Measurements from ENCODE around the gene DNMT3L.

Gene DNMT3L

GRCh38 chr21:44262338-44263056, 800 bp upstream of the DNMT3L start:
- no peak for TF ChIP-seq CTCF (IDR thresholded peaks at IDR 0.05; ENCODE audit: insufficient read depth, low read length, poor library complexity, severe bottlenecking)
- no peaks in the 10 kb centered on the region for H3K27me3 ChIP-seq (replicated peaks; ENCODE audit: control insufficient read depth, insufficient read depth, low read length)
- no peak for DNase-seq (ENCODE audit: extremely low read depth, insufficient read length)
- H3K4me3 ChIP-seq (replicated peaks; ENCODE audit: low read depth, low read length), result no peak overlapping the region
- no peaks in the 10 kb centered on the region for H3K36me3 ChIP-seq (ENCODE audit: control insufficient read depth, insufficient read depth, low read length)

GRCh38 chr21:44260791-44261631, 686 bp downstream of the DNMT3L start:
- Histone ChIP-seq H3K27me3 (replicated peaks; ENCODE audit: control insufficient read depth, insufficient read depth, low read length) (no peaks in the 10 kb centered on the region), H3K4me3 (replicated peaks; ENCODE audit: low read depth, low read length) (no peak overlapping the region), H3K36me3 (ENCODE audit: control insufficient read depth, insufficient read depth, low read length) (no peaks in the 10 kb centered on the region)
- DNase-seq (ENCODE audit: extremely low read depth, insufficient read length), result no peak
- no peak for TF ChIP-seq CTCF (IDR thresholded peaks at IDR 0.05; ENCODE audit: insufficient read depth, low read length, poor library complexity, severe bottlenecking)

- Histone ChIP-seq H3K4me3 (replicated peaks; ENCODE audit: low read depth, low read length) (no peak overlapping the region), H3K27me3 (replicated peaks; ENCODE audit: control insufficient read depth, insufficient read depth, low read length) (no peaks in the 10 kb centered on the region), H3K36me3 (ENCODE audit: control insufficient read depth, insufficient read depth, low read length) (no peaks in the 10 kb centered on the region)
- DNase-seq (ENCODE audit: extremely low read depth, insufficient read length), result no peak
- TF ChIP-seq CTCF (IDR thresholded peaks at IDR 0.05; ENCODE audit: insufficient read depth, low read length, poor library complexity, severe bottlenecking), result no peak
These were observed 1.6 kb downstream of the DNMT3L start for GRCh38 chr21:44260066-44260465.

- DNase-seq (ENCODE audit: extremely low read depth, insufficient read length), result no peak
- Histone ChIP-seq H3K27me3 (replicated peaks; ENCODE audit: control insufficient read depth, insufficient read depth, low read length) (no peaks in the 10 kb centered on the region), H3K4me3 (replicated peaks; ENCODE audit: low read depth, low read length) (no peak overlapping the region), H3K36me3 (ENCODE audit: control insufficient read depth, insufficient read depth, low read length) (no peaks in the 10 kb centered on the region)
- TF ChIP-seq CTCF (IDR thresholded peaks at IDR 0.05; ENCODE audit: insufficient read depth, low read length, poor library complexity, severe bottlenecking), result no peak
These were observed 2.5 kb downstream of the DNMT3L start for GRCh38 chr21:44259082-44259705.

GRCh38 chr21:44258056-44258725, 3.5 kb downstream of the DNMT3L start:
- Histone ChIP-seq H3K36me3 (ENCODE audit: control insufficient read depth, insufficient read depth, low read length) (no peaks in the 10 kb centered on the region), H3K4me3 (replicated peaks; ENCODE audit: low read depth, low read length) (no peak overlapping the region), H3K27me3 (replicated peaks; ENCODE audit: control insufficient read depth, insufficient read depth, low read length) (no peaks in the 10 kb centered on the region)
- no peak for DNase-seq (ENCODE audit: extremely low read depth, insufficient read length)
- no peak for TF ChIP-seq CTCF (IDR thresholded peaks at IDR 0.05; ENCODE audit: insufficient read depth, low read length, poor library complexity, severe bottlenecking)

Measured in GM06990 (cell line).